DND-41 (cell line): Measurements from ENCODE around the gene KRT28.

Source experiments
- CTCF ChIP-seq: IDR thresholded peaks from 2 replicates; pipeline ENCODE4 v1.5.1; 2012; ENCODE audit warnings: borderline replicate concordance, low read length, moderate library complexity, mild to moderate bottlenecking; ENCODE audit not compliant: poor library complexity, severe bottlenecking; ENCODE audit errors: extremely low read depth
- EZH2 ChIP-seq: IDR thresholded peaks from 3 replicates; pipeline ENCODE4 v1.6.1; 2012; ENCODE audit warnings: borderline replicate concordance, low read depth, mild to moderate bottlenecking, moderate library complexity, low read length, inconsistent platforms; ENCODE audit not compliant: severe bottlenecking

- TF ChIP-seq CTCF, result no peak
- TF ChIP-seq EZH2, result no peak
These were observed 10.7 kb upstream of the KRT28 start for GRCh38 chr17:40810494-40810893.
